H1 (cell line): ENCODE measurements around the gene SPTBN4. TPM values are rescaled to one million over a fixed set of nuclear protein-coding genes. Genes with fewer than 3 reads are reported as not detected.
"Not testable (repeated sequence)": the region's sequence is repeated elsewhere in the genome, so short reads cannot be mapped to it uniquely, and the experiment has no call there.

ENCODE experiments used
- CTCF ChIA-PET: fragments of 300-600 bp; sonication (Branson Sonifier 250); formaldehyde crosslinking; loops from one replicate; lab custom pipeline; 2021; ENCODE audit not compliant: partially characterized antibody; lab: Charles Lee
- POLR2A ChIA-PET: fragments of 300-600 bp; sonication (Branson Sonifier 250); formaldehyde crosslinking; loops from one replicate; lab custom pipeline; 2021; ENCODE audit warnings: inconsistent platforms; ENCODE audit not compliant: partially characterized antibody; lab: Charles Lee
- DNase-seq, 2 experiments: peaks; one replicate each; pipeline versions ENCODE4 v3.0.0 to v3.0.0-alpha.2; 2010 to 2022; ENCODE audit warnings: low spot score in 2 of 2, low read depth in 1 of 2, mixed read lengths in 1 of 2
- FAIRE-seq: peaks from 2 replicates; lab custom pipeline; 2011; peaks lifted over from hg19 to GRCh38; lab: Jason Lieb, UNC
- H2AFZ ChIP-seq: 2 replicates; pipeline ENCODE4 v1.8.1; 2012; ENCODE audit warnings: low read length, inconsistent platforms
- H2AK5ac ChIP-seq: 2 replicates; pipeline ENCODE4 v1.6.1; 2013; ENCODE audit warnings: low read depth, low read length
- H2BK120ac ChIP-seq: replicated peaks from 2 replicates; pipeline ENCODE3; 2013; ENCODE audit warnings: low read depth, low read length, inconsistent platforms
- H2BK12ac ChIP-seq: 2 replicates; pipeline ENCODE4 v1.6.1; 2013; ENCODE audit warnings: low read depth, low read length
- H2BK15ac ChIP-seq: 2 replicates; pipeline ENCODE4 v1.6.1; 2013; ENCODE audit warnings: low read length
- H2BK20ac ChIP-seq: 2 replicates; pipeline ENCODE4 v1.6.1; 2013; ENCODE audit warnings: low read length
- H2BK5ac ChIP-seq: 2 replicates; pipeline ENCODE4 v1.6.1; 2013; ENCODE audit warnings: low read depth, low read length
- H3K14ac ChIP-seq: 2 replicates; pipeline ENCODE4 v1.6.1; 2013; ENCODE audit warnings: inconsistent platforms; ENCODE audit not compliant: insufficient read length
- H3K18ac ChIP-seq: 2 replicates; pipeline ENCODE4 v1.6.1; 2013; ENCODE audit warnings: low read length; ENCODE audit errors: extremely low read depth
- H3K23ac ChIP-seq: 2 replicates; pipeline ENCODE4 v1.6.1; 2013; ENCODE audit warnings: inconsistent platforms; ENCODE audit not compliant: insufficient read length
- H3K23me2 ChIP-seq: 2 replicates; pipeline ENCODE4 v1.6.1; 2013; ENCODE audit warnings: low read depth, low read length
- H3K27ac ChIP-seq: 2 replicates; pipeline ENCODE4 v1.6.1; 2011; ENCODE audit warnings: low read depth, low read length, inconsistent platforms
- H3K27me3 ChIP-seq, 4 experiments: replicated peaks in 1 of 4; 1 replicate in 1 of 4; 2 replicates in 3 of 4; pipeline versions ENCODE4 v1.6.1 to v1.8.1; 2011 to 2013; ENCODE audit warnings: low read length in 3 of 4, mild to moderate bottlenecking in 3 of 4, inconsistent platforms in 2 of 4, mixed read lengths in 2 of 4, moderate library complexity in 1 of 4; ENCODE audit not compliant: control insufficient read depth in 3 of 4, insufficient read depth in 3 of 4; ENCODE audit errors: extremely low read depth in 1 of 4
- H3K36me3 ChIP-seq, 4 experiments: 2 replicates each; pipeline versions ENCODE4 v1.6.1 to v1.8.1; 2011 to 2013; ENCODE audit warnings: mild to moderate bottlenecking in 4 of 4, low read length in 3 of 4, moderate library complexity in 2 of 4, control low read depth in 1 of 4, inconsistent platforms in 1 of 4; ENCODE audit not compliant: insufficient read depth in 4 of 4, control insufficient read depth in 2 of 4
- H3K4ac ChIP-seq: replicated peaks from 2 replicates; pipeline ENCODE3; 2013; ENCODE audit warnings: low read length, low read depth, mixed read lengths, inconsistent platforms; ENCODE audit not compliant: insufficient read length
- H3K4me1 ChIP-seq, 4 experiments: replicated peaks in 1 of 4; 1 replicate in 1 of 4; 2 replicates in 3 of 4; pipeline versions ENCODE4 v1.6.1 to v1.8.1; 2011 to 2013; ENCODE audit warnings: low read length in 3 of 4, inconsistent platforms in 2 of 4, mixed read lengths in 1 of 4; ENCODE audit not compliant: insufficient read depth in 4 of 4, control insufficient read depth in 3 of 4
- H3K4me2 ChIP-seq, 2 experiments: 2 replicates each; pipeline versions ENCODE4 v1.6.1 to v1.8.1; 2011 to 2013; ENCODE audit warnings: low read depth in 2 of 2, low read length in 2 of 2, control low read depth in 1 of 2, inconsistent platforms in 1 of 2, mild to moderate bottlenecking in 1 of 2; ENCODE audit not compliant: insufficient read depth in 1 of 2
- H3K4me3 ChIP-seq, 4 experiments: fragments of 200-600, 300-600 bp in 1 of 4; sonication (generic), shearing (Covaris generic), sonication (Bioruptor Twin) in 1 of 4; 2 replicates each; pipeline versions ENCODE4 v1.5.1 to v1.8.1; 2011 to 2016; ENCODE audit warnings: low read length in 4 of 4, low read depth in 3 of 4, control low read depth in 2 of 4, inconsistent platforms in 2 of 4, mild to moderate bottlenecking in 2 of 4, mixed read lengths in 1 of 4, moderate library complexity in 1 of 4; ENCODE audit not compliant: insufficient read depth in 2 of 4; ENCODE audit errors: extremely low read depth in 1 of 4
- H3K56ac ChIP-seq: replicated peaks from 2 replicates; pipeline ENCODE3; 2013; ENCODE audit warnings: low read depth, mild to moderate bottlenecking, mixed read lengths, low read length, inconsistent platforms; ENCODE audit not compliant: insufficient read length
- H3K79me1 ChIP-seq: 2 replicates; pipeline ENCODE4 v1.6.1; 2013; ENCODE audit warnings: low read depth, low read length, control low read depth
- H3K79me2 ChIP-seq, 2 experiments: 2 replicates each; pipeline versions ENCODE4 v1.6.1 to v1.8.1; 2012 to 2013; ENCODE audit warnings: low read length in 2 of 2, mild to moderate bottlenecking in 2 of 2, inconsistent platforms in 1 of 2; ENCODE audit not compliant: insufficient read depth in 2 of 2, control insufficient read depth in 1 of 2
- H3K9ac ChIP-seq, 4 experiments: replicated peaks in 1 of 4; 1 replicate in 1 of 4; 2 replicates in 3 of 4; pipeline versions ENCODE4 v1.6.1 to v1.8.1; 2011 to 2013; ENCODE audit warnings: low read depth in 3 of 4, low read length in 3 of 4, control low read depth in 2 of 4, mild to moderate bottlenecking in 2 of 4, moderate library complexity in 2 of 4, inconsistent platforms in 1 of 4; ENCODE audit errors: extremely low read depth in 1 of 4
- H3K9me3 ChIP-seq, 2 experiments: 2 replicates each; pipeline versions ENCODE4 v1.6.1 to v1.8.1; 2012 to 2013; ENCODE audit warnings: mild to moderate bottlenecking in 2 of 2, moderate library complexity in 2 of 2, control low read depth in 1 of 2, inconsistent platforms in 1 of 2, low read depth in 1 of 2, low read length in 1 of 2, mixed read lengths in 1 of 2; ENCODE audit not compliant: insufficient read depth in 2 of 2
- H4K20me1 ChIP-seq, 2 experiments: replicated peaks in 1 of 2; 2 replicates each; pipeline versions ENCODE3 to v1.8.1; 2011 to 2013; ENCODE audit warnings: inconsistent platforms in 2 of 2, low read length in 2 of 2, mild to moderate bottlenecking in 1 of 2; ENCODE audit not compliant: insufficient read depth in 2 of 2, control insufficient read depth in 1 of 2
- H4K5ac ChIP-seq: 2 replicates; pipeline ENCODE4 v1.6.1; 2013; ENCODE audit warnings: low read length, low read depth, mixed read lengths, inconsistent platforms; ENCODE audit not compliant: insufficient read length
- H4K8ac ChIP-seq: 2 replicates; pipeline ENCODE4 v1.8.0; 2013; ENCODE audit warnings: mild to moderate bottlenecking, moderate library complexity, low read length, inconsistent platforms; ENCODE audit not compliant: insufficient read depth; ENCODE audit errors: extremely low read depth
- H4K91ac ChIP-seq: replicated peaks from 2 replicates; pipeline ENCODE3; 2013; ENCODE audit warnings: low read length, mixed read lengths, inconsistent platforms; ENCODE audit not compliant: insufficient read length
- TBP ChIP-seq: IDR thresholded peaks from 2 replicates; pipeline ENCODE4 v1.6.1; 2011; ENCODE audit warnings: low read depth, low read length, improper control_type of control experiment
- WGBS, 2 experiments: shearing (Covaris generic) in 1 of 2; methylation state at CpG; one replicate each; pipeline versions ENCODE4 v1.1.6 to v1.1.7; 2013 to 2015; ENCODE audit warnings: low lambda C conversion rate in 2 of 2, mixed read lengths in 2 of 2, inconsistent platforms in 1 of 2, low coverage in 1 of 2, missing lambda C conversion rate in 1 of 2; ENCODE audit not compliant: insufficient replicate concordance in 2 of 2, insufficient coverage in 1 of 2, insufficient read length in 1 of 2; ENCODE audit errors: extremely low coverage in 1 of 2, missing lambda C conversion rate in 1 of 2; 5-methylcytosine and 5-hydroxymethylcytosine counted together
- polyA plus RNA-seq, 7 experiments: library from polyadenylated mRNA; depleted of rRNA in 3 of 7; stranded (reverse) in 5 of 7; unstranded in 2 of 7; fragments of >200 nt in 5 of 7; fragments of 200-250 nt in 2 of 7; gene quantifications; 1 replicate in 5 of 7; 2 replicates in 1 of 7; 4 replicates in 1 of 7; pipeline versions ENCODE4 v1.2.1 to v1.2.3, GENCODE V29; 2011 to 2013; ENCODE audit warnings: missing spikeins in 2 of 7, mixed read lengths in 2 of 7
- total RNA-seq: library from RNA; stranded (reverse); fragmentation: NEBNext Ultra II Directional; extraction: Animal tissue kit (Norgen Biotek cat#: 25700); gene quantifications from 2 replicates; pipeline ENCODE4 v1.2.1, GENCODE V29; 2021

The SPTBN4 gene
- total and polyA plus RNA-seq, 2 of the 8 experiments (the other 6 are each of a cell fraction or from before 2014, with no cell fraction given): 1.9 to 3.0 TPM

DNA sequence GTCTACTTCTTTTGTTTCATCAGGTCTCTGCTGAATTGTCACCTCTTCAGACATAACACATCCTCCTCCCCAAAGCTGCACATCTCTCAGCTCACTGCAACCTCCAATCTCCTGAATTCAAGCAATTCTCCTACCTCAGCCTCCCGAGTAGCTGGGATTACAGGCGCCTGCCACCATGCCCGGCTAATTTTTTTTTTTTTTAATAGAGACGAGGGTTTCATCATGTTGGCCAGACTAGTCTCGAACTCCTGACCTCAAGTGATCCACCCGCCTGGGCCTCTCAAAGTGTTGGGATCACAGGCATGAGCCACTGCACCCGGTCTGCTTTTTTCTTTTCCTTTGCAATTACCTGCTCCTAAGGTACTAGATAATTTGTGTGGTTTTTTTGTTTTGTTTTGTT, 34.0 kb upstream of the SPTBN4 start:
- H4K20me1 ChIP-seq, H2AFZ ChIP-seq, H3K36me3 ChIP-seq, H3K14ac ChIP-seq, FAIRE-seq, H4K8ac ChIP-seq, H2BK120ac ChIP-seq, H2BK15ac ChIP-seq, H3K9me3 ChIP-seq, H3K18ac ChIP-seq, H4K91ac ChIP-seq, H3K23me2 ChIP-seq, H2AK5ac ChIP-seq, H2BK20ac ChIP-seq, H3K4me1 ChIP-seq, DNase-seq, H2BK12ac ChIP-seq, H3K4ac ChIP-seq, H3K79me2 ChIP-seq, H3K27ac ChIP-seq, H3K23ac ChIP-seq, H3K79me1 ChIP-seq, H3K27me3 ChIP-seq, H3K9ac ChIP-seq, H3K56ac ChIP-seq: not testable (repeated sequence)
- peak overlapping the region; percentile 29; the same call in 1 of the 2 replicates for H2BK5ac ChIP-seq
- 0 out of 2 replicates have a peak, but pooled peaks have one; percentile 39 for TF ChIP-seq TBP
- H3K4me2 ChIP-seq: peak overlapping the region; percentile 63 to 68; a peak in 3 of 4 replicates
- CTCF ChIA-PET: interaction anchor here (0.6 to 3.9 kb wide), 8 partner anchors 9 to 126 kb away, joined by 3 to 21 read pairs (median 4); no protein-coding TSS in a partner anchor
- H4K5ac ChIP-seq: peak overlapping the region; percentile 43
- 77% methylated on average over 7 of the region's 7 CpGs; no CpG with 5 or more reads in 1 of the 2 experiments for WGBS, 2 experiments
- POLR2A ChIA-PET: interaction anchor here (0.5 to 2.7 kb wide), 10 partner anchors 10 to 167 kb away, joined by 3 to 40 read pairs (median 6); partner anchors contain the start of genes BLVRB, PRX and SERTAD3
- peak overlapping the region in 1 of 4 experiments; percentile 55; a peak in 2 of 8 replicates for H3K4me3 ChIP-seq
